Keratinocyte (primary cell): ENCODE measurements around the gene KRTAP6-2.

Source experiments
- CTCF ChIP-seq, 3 experiments: IDR thresholded peaks in 1 of 3; conservative IDR thresholded peaks in 1 of 3; optimal IDR thresholded peaks in 1 of 3; 2 replicates in 2 of 3; 3 replicates in 1 of 3; pipeline versions ENCODE3 to v1.5.1; 2011; ENCODE audit warnings: low read length in 3 of 3, mild to moderate bottlenecking in 3 of 3, moderate library complexity in 2 of 3, control low read depth in 1 of 3, inconsistent platforms in 1 of 3; ENCODE audit not compliant: insufficient read depth in 2 of 3; ENCODE audit errors: extremely low read depth in 1 of 3
- EZH2 ChIP-seq: IDR thresholded peaks from one replicate; pipeline ENCODE4 v1.6.1; 2012; ENCODE audit warnings: inconsistent platforms, mild to moderate bottlenecking, low read length, moderate library complexity

- no peak for TF ChIP-seq CTCF (optimal IDR thresholded peaks at IDR 0.05 in 1 of 3, IDR thresholded peaks at IDR 0.05 in 1 of 3, conservative IDR thresholded peaks at IDR 0.05 in 1 of 3; ENCODE audit: extremely low read depth in 1 of 3, insufficient read depth in 2 of 3, low read length in 3 of 3)
- no peak for TF ChIP-seq EZH2
Measured at GRCh38 chr21:30634906-30635305, 36.2 kb upstream of the KRTAP6-2 start, which contains the start of gene KRTAP20-2.
